GM12892 (cell line): ENCODE data around the gene MLPH.

Experiments used
- POLR2A ChIP-seq: IDR thresholded peaks from 2 replicates; pipeline ENCODE4 v1.6.1; 2011; ENCODE audit warnings: low read depth, low read length, control low read depth
- POLR2AphosphoS5 ChIP-seq: IDR thresholded peaks from 2 replicates; pipeline ENCODE4 v1.6.1; 2011; ENCODE audit warnings: low read depth, low read length, control low read depth
- TAF1 ChIP-seq: IDR thresholded peaks from 2 replicates; pipeline ENCODE4 v1.6.1; 2011; ENCODE audit warnings: low read depth, mild to moderate bottlenecking, control low read depth, low read length, borderline replicate concordance

GRCh38 chr2:237588044-237588696 lies 101.1 kb downstream of the MLPH start:
- TF ChIP-seq POLR2AphosphoS5: no peak
- no peak for TF ChIP-seq POLR2A
- no peak for TF ChIP-seq TAF1
